Peyer's patch (tissue), 4 donors: ENCODE results near the gene RBM6.

Experiments used
- POLR2A ChIP-seq, 2 donors: fragments of 450-650 bp; IDR thresholded peaks; one replicate each; pipeline ENCODE4 v1.5.1; 2017; ENCODE audit warnings: antibody characterized with exemption in 2 of 2, mild to moderate bottlenecking in 2 of 2, moderate library complexity in 2 of 2
- TF ChIP-seq, protein P1 (sequence below), 6 experiments: fragments of 450-650 bp in 4 of 6; fragments of 200-600 bp in 2 of 6; sonication (generic) in 1 of 6; IDR thresholded peaks; one replicate each; pipeline ENCODE4 v1.5.1; 2017 to 2019; ENCODE audit warnings: antibody characterized with exemption in 6 of 6, mild to moderate bottlenecking in 3 of 6, moderate library complexity in 1 of 6

- TF ChIP-seq, protein P1, sequence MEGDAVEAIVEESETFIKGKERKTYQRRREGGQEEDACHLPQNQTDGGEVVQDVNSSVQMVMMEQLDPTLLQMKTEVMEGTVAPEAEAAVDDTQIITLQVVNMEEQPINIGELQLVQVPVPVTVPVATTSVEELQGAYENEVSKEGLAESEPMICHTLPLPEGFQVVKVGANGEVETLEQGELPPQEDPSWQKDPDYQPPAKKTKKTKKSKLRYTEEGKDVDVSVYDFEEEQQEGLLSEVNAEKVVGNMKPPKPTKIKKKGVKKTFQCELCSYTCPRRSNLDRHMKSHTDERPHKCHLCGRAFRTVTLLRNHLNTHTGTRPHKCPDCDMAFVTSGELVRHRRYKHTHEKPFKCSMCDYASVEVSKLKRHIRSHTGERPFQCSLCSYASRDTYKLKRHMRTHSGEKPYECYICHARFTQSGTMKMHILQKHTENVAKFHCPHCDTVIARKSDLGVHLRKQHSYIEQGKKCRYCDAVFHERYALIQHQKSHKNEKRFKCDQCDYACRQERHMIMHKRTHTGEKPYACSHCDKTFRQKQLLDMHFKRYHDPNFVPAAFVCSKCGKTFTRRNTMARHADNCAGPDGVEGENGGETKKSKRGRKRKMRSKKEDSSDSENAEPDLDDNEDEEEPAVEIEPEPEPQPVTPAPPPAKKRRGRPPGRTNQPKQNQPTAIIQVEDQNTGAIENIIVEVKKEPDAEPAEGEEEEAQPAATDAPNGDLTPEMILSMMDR (IDR thresholded peaks at IDR 0.05): peak in 2 of 6 experiments; percentile 2 to 5
- peak; percentile 91 to 93 for TF ChIP-seq POLR2A (IDR thresholded peaks at IDR 0.05)
These were observed at the start of gene RBM6 for GRCh38 chr3:49939858-49940666.
